ENCODE measurements around the gene KCNK2. TPM values are rescaled to one million over a fixed set of nuclear protein-coding genes. Genes with fewer than 3 reads are reported as not detected.

Gene KCNK2, protein sequence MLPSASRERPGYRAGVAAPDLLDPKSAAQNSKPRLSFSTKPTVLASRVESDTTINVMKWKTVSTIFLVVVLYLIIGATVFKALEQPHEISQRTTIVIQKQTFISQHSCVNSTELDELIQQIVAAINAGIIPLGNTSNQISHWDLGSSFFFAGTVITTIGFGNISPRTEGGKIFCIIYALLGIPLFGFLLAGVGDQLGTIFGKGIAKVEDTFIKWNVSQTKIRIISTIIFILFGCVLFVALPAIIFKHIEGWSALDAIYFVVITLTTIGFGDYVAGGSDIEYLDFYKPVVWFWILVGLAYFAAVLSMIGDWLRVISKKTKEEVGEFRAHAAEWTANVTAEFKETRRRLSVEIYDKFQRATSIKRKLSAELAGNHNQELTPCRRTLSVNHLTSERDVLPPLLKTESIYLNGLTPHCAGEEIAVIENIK
- 0.48 TPM for polyA plus RNA-seq (2012; ENCODE audit: insufficient read length, low read depth)

DNA sequence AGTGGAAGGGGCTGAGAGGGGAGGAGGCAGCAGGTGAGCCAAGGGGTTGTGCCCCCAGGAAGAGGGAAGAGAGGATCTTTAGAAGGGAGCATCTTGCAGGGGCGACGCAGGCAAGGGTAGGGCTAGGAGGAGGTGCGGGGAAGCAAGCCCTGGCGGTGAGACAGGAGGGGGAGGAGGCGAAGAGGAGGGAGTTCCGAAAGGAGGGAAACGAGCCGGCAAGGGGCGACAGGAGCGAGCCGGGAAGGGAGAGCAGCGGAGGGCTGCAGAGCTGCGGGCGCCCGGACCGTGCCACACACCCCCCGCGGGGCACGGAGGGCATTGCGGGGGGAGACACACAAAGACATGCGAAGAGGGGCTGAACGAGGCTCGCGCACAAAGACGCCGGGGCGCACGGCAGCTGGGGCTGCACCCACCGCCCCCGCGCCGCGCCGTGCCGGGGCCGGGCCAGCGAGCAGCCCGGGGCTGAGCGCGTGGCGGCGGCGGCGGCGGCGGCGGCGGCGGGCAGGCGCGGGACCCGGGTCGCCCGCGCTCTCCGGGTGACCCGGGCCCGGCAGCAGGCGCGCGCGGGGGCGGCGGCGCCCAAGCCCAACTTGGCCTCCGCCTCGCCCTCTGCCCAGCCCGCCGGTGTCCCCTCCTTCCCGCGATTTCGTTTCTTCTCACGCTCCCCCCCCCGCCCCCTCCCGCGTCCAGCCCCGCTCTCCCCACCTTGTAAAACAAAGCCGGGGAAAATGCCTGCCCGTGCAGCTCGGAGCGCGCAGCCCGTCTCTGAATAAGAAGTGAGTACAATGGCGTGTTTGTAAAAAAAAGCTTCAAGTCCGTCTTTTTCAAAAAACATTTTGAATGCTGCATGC, at the start of gene KCNK2:
TSS of gene KCNK2 (plus strand) at position 206 of the 851 bp plus-strand sequence. CDS start 649 bp downstream, outside the sequence.
- no peak for TF ChIP-seq TAF1 (IDR thresholded peaks at IDR 0.05; ENCODE audit: borderline replicate concordance, insufficient read depth, low read length)
- no peak for TF ChIP-seq POLR2AphosphoS5 (IDR thresholded peaks at IDR 0.05; ENCODE audit: low read depth, low read length)
- no peak for TF ChIP-seq SIN3A (IDR thresholded peaks at IDR 0.05; ENCODE audit: borderline replicate concordance, insufficient read depth, low read length)
- TF ChIP-seq, protein P1, sequence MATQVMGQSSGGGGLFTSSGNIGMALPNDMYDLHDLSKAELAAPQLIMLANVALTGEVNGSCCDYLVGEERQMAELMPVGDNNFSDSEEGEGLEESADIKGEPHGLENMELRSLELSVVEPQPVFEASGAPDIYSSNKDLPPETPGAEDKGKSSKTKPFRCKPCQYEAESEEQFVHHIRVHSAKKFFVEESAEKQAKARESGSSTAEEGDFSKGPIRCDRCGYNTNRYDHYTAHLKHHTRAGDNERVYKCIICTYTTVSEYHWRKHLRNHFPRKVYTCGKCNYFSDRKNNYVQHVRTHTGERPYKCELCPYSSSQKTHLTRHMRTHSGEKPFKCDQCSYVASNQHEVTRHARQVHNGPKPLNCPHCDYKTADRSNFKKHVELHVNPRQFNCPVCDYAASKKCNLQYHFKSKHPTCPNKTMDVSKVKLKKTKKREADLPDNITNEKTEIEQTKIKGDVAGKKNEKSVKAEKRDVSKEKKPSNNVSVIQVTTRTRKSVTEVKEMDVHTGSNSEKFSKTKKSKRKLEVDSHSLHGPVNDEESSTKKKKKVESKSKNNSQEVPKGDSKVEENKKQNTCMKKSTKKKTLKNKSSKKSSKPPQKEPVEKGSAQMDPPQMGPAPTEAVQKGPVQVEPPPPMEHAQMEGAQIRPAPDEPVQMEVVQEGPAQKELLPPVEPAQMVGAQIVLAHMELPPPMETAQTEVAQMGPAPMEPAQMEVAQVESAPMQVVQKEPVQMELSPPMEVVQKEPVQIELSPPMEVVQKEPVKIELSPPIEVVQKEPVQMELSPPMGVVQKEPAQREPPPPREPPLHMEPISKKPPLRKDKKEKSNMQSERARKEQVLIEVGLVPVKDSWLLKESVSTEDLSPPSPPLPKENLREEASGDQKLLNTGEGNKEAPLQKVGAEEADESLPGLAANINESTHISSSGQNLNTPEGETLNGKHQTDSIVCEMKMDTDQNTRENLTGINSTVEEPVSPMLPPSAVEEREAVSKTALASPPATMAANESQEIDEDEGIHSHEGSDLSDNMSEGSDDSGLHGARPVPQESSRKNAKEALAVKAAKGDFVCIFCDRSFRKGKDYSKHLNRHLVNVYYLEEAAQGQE (IDR thresholded peaks at IDR 0.05; ENCODE audit: insufficient read depth in 1 of 2, low read depth in 2 of 2, low read length in 2 of 2) = no peak
- no peak for TF ChIP-seq FOXP2 (optimal IDR thresholded peaks at IDR 0.05; ENCODE audit: borderline replicate concordance, extremely low read depth, extremely low read length, insufficient read depth)

DNA sequence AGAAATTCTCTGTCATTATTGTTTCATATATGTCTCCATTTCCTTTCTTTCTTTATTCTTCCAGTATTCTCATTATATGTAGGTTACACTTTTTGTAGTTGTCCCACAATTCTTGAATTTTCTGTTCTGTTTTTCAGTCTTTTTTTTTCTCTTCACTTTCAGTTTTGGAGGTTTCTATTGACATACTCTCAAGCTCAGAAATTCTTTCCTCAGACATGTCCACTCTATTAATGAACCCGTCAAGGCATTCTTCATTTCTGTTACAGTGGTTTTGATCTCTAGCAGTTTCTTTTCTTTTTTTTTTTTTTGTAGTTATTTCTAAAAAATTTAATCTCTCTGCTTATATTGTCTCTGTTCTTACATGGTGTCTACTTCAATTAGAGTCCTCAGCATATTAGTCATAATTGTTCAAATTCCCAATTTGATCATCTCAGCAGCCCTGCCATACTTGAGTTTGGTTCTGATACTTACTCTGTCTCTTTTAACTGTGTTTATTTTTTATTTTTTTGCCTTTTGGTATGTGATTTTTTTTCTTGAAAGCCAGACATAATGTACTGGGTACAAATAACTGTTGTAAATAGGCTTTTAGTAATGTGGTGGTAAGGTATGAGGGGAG, 49.5 kb upstream of the KCNK2 start:
- TF ChIP-seq, protein P1 (IDR thresholded peaks at IDR 0.05; ENCODE audit: insufficient read depth in 1 of 2, low read depth in 2 of 2, low read length in 2 of 2) = no peak
- TF ChIP-seq TAF1 (IDR thresholded peaks at IDR 0.05; ENCODE audit: borderline replicate concordance, insufficient read depth, low read length) (no peak), POLR2AphosphoS5 (IDR thresholded peaks at IDR 0.05; ENCODE audit: low read depth, low read length) (no peak), FOXP2 (optimal IDR thresholded peaks at IDR 0.05; ENCODE audit: borderline replicate concordance, extremely low read depth, extremely low read length, insufficient read depth) (no peak), SIN3A (IDR thresholded peaks at IDR 0.05; ENCODE audit: borderline replicate concordance, insufficient read depth, low read length) (no peak)

DNA sequence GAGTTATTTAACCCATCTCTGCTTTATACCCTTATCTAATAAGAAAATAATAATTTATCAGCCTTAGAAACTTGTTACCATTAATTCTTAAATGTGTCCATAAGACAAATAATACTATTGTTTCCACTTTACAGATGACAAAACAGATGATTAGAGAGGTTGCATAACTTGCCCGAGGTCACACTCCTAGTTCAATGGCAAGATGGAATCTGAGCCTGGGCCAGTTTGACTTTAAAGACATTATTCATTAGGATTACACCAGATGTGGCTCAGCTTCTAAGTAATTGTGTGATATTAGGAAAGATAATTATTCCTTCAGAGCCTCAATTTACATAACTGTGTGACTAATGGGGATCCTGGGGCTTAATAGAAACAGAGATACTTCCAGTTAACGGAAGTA, 42.3 kb upstream of the KCNK2 start:
- TF ChIP-seq POLR2AphosphoS5 (IDR thresholded peaks at IDR 0.05; ENCODE audit: low read depth, low read length) (no peak), TAF1 (IDR thresholded peaks at IDR 0.05; ENCODE audit: borderline replicate concordance, insufficient read depth, low read length) (no peak), SIN3A (IDR thresholded peaks at IDR 0.05; ENCODE audit: borderline replicate concordance, insufficient read depth, low read length) (no peak), FOXP2 (optimal IDR thresholded peaks at IDR 0.05; ENCODE audit: borderline replicate concordance, extremely low read depth, extremely low read length, insufficient read depth) (no peak)
- TF ChIP-seq, protein P1 (IDR thresholded peaks at IDR 0.05; ENCODE audit: insufficient read depth in 1 of 2, low read depth in 2 of 2, low read length in 2 of 2) = no peak

DNA sequence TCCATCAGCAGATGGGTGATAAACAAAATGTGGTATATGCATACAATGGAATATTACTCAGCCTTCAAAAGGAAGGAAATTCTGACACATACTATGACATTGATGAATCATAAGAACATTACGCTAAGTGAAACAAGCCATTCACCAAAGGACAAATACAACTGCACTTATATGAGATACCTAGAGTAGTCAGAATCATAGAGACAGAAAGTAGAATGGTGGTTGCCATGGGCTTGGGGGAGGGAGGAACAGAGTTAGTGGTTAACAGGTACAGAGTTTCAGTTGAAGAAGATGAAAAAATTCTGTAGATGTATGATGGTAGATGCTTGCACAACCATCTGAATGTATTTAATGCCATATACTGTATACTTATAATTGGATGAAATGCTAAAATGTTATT, 39.1 kb upstream of the KCNK2 start:
- TF ChIP-seq TAF1 (IDR thresholded peaks at IDR 0.05; ENCODE audit: borderline replicate concordance, insufficient read depth, low read length) = no peak
- TF ChIP-seq POLR2AphosphoS5 (IDR thresholded peaks at IDR 0.05; ENCODE audit: low read depth, low read length) = no peak
- TF ChIP-seq SIN3A (IDR thresholded peaks at IDR 0.05; ENCODE audit: borderline replicate concordance, insufficient read depth, low read length) = no peak
- TF ChIP-seq, protein P1 (IDR thresholded peaks at IDR 0.05; ENCODE audit: insufficient read depth in 1 of 2, low read depth in 2 of 2, low read length in 2 of 2) = no peak
- no peak for TF ChIP-seq FOXP2 (optimal IDR thresholded peaks at IDR 0.05; ENCODE audit: borderline replicate concordance, extremely low read depth, extremely low read length, insufficient read depth)
